ENCODE measurements around the gene ATP2A2. TPM values are rescaled to one million over a fixed set of nuclear protein-coding genes. Genes with fewer than 3 reads are reported as not detected.

The ATP2A2 gene
- total and polyA plus RNA-seq, 2 of the 4 experiments (the other 2 are of a cell fraction): 166 to 225 TPM

DNA sequence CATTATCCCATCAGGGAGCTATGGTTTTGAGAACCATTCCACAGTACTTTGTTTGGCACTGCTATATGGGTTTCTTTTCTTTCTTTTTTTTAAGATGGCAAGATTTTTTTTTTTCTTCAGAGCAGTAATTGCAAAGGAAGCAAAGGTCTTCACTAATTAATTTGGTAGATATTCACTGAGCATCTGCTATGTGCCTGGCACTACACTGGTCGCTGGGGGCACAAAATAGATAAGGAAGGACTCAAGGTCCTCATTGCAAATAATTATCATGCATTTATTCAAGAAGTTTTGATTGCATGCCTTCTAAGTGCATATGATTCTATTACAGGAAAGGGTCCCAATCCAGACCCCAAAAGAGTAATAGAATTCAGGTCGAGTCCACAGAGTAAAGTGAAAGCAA, 10.0 kb upstream of the ATP2A2 start:
- no peak for ATAC-seq (ENCODE audit: low read depth)
- Histone ChIP-seq H3K56ac (ENCODE audit: extremely low read depth, insufficient read depth, low read length) (no peak overlapping the region), H2BK120ac (ENCODE audit: low read depth, low read length) (peak overlapping the region; percentile 98; the same call in 1 of the 2 replicates), H3K23ac (ENCODE audit: low read depth, low read length) (peak overlapping the region; percentile 90; the same call in 1 of the 2 replicates), H3K9me1 (ENCODE audit: insufficient read depth, low read length) (peaks cover 29% of the 10 kb centered on the region), H2BK5ac (ENCODE audit: low read depth, low read length, poor library complexity, severe bottlenecking) (peak overlapping the region; percentile 83), H4K8ac (ENCODE audit: low read depth in 2 of 2, low read length in 2 of 2) (peak overlapping the region in 1 of 2 experiments; percentile 90; a peak in 3 of 4 replicates), H3K9ac (ENCODE audit: low read depth, low read length) (0 out of 2 replicates have a peak overlapping the region, but pooled peaks have one; percentile 5), H2AK9ac (replicated peaks; ENCODE audit: low read depth, low read length, poor library complexity) (no peak overlapping the region), H4K20me1 (ENCODE audit: insufficient read depth, low read length) (no peaks in the 10 kb centered on the region; the same call in 1 of the 2 replicates), H4K5ac (ENCODE audit: low read depth, low read length) (no peak overlapping the region; the same call in 1 of the 2 replicates), H3K79me1 (ENCODE audit: low read depth in 1 of 2, low read length in 2 of 2) (peaks cover 0 to 29% of the 10 kb centered on the region in 2 experiments; a peak in 2 of 4 replicates), H3K4me1 (ENCODE audit: control insufficient read depth, insufficient read depth, low read length) (peaks cover 39% of the 10 kb centered on the region), H3K14ac (replicated peaks; ENCODE audit: low read depth, low read length) (peak overlapping the region; percentile 82; the same call in 1 of the 2 replicates), H2BK20ac (ENCODE audit: low read depth, low read length) (peak overlapping the region; percentile 98; the same call in 1 of the 2 replicates), H3K36me3 (ENCODE audit: control insufficient read depth, insufficient read depth, low read length) (no peaks in the 10 kb centered on the region), H3K4me3 (ENCODE audit: insufficient read depth, low read depth, low read length) (no peak overlapping the region), H3K27me3 (ENCODE audit: control insufficient read depth, insufficient read depth, low read length) (no peaks in the 10 kb centered on the region), H3K4me2 (ENCODE audit: low read depth, low read length) (peak overlapping the region; percentile 24; the same call in 1 of the 2 replicates), H2AFZ (replicated peaks; ENCODE audit: low read length, poor library complexity) (no peak overlapping the region), H3K9me3 (ENCODE audit: control insufficient read depth, insufficient read depth, low read length) (no peaks in the 10 kb centered on the region), H4K91ac (ENCODE audit: insufficient read depth, low read depth, low read length) (no peak overlapping the region; the same call in 1 of the 2 replicates), H3K27ac (ENCODE audit: insufficient read depth, low read length) (no peak overlapping the region), H3K4ac (ENCODE audit: low read depth, low read length) (peak overlapping the region; percentile 97; the same call in 1 of the 2 replicates), H3K18ac (ENCODE audit: low read depth, low read length) (peak overlapping the region; percentile 68), H2AK5ac (ENCODE audit: low read depth, low read length) (no peak overlapping the region), H2BK15ac (ENCODE audit: low read depth, low read length) (no peak overlapping the region; the same call in 1 of the 3 replicates)
- no peak for DNase-seq
- ChIA-PET POLR2A (ENCODE audit: unreplicated experiment) (no interaction called here), CTCF (interaction anchor here (0.7 to 0.9 kb wide), 2 partner anchors 15 to 526 kb away, joined by 3 to 8 read pairs; no protein-coding TSS in a partner anchor)
- BruUV-seq (replicated peaks): no TSS peak
- TF ChIP-seq, protein P1, sequence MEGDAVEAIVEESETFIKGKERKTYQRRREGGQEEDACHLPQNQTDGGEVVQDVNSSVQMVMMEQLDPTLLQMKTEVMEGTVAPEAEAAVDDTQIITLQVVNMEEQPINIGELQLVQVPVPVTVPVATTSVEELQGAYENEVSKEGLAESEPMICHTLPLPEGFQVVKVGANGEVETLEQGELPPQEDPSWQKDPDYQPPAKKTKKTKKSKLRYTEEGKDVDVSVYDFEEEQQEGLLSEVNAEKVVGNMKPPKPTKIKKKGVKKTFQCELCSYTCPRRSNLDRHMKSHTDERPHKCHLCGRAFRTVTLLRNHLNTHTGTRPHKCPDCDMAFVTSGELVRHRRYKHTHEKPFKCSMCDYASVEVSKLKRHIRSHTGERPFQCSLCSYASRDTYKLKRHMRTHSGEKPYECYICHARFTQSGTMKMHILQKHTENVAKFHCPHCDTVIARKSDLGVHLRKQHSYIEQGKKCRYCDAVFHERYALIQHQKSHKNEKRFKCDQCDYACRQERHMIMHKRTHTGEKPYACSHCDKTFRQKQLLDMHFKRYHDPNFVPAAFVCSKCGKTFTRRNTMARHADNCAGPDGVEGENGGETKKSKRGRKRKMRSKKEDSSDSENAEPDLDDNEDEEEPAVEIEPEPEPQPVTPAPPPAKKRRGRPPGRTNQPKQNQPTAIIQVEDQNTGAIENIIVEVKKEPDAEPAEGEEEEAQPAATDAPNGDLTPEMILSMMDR (conservative IDR thresholded peaks at IDR 0.05; ENCODE audit: low read depth, low read length): no peak
- TF ChIP-seq MAFK (IDR thresholded peaks at IDR 0.05; ENCODE audit: low read depth, low read length) (no peak), POLR2A (IDR thresholded peaks at IDR 0.05; ENCODE audit: low read depth, low read length) (no peak), FOS (IDR thresholded peaks at IDR 0.05; ENCODE audit: low read depth, low read length) (no peak), SMC3 (IDR thresholded peaks at IDR 0.05; ENCODE audit: low read depth, low read length) (no peak), BHLHE40 (IDR thresholded peaks at IDR 0.05; ENCODE audit: low read depth, low read length) (no peak), MXI1 (IDR thresholded peaks at IDR 0.05; ENCODE audit: borderline replicate concordance, low read depth, low read length) (no peak), CEBPB (IDR thresholded peaks at IDR 0.05; ENCODE audit: low read depth, low read length) (no peak), RCOR1 (IDR thresholded peaks at IDR 0.05; ENCODE audit: insufficient replicate concordance, low read length) (no peak), NFE2L2 (IDR thresholded peaks at IDR 0.05; ENCODE audit: low read depth, low read length) (no peak), RAD21 (IDR thresholded peaks at IDR 0.05; ENCODE audit: low read length) (no peak), RFX5 (IDR thresholded peaks at IDR 0.05; ENCODE audit: low read depth, low read length) (no peak)
- TF ChIP-seq, protein P2, sequence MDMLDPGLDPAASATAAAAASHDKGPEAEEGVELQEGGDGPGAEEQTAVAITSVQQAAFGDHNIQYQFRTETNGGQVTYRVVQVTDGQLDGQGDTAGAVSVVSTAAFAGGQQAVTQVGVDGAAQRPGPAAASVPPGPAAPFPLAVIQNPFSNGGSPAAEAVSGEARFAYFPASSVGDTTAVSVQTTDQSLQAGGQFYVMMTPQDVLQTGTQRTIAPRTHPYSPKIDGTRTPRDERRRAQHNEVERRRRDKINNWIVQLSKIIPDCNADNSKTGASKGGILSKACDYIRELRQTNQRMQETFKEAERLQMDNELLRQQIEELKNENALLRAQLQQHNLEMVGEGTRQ (IDR thresholded peaks at IDR 0.05; ENCODE audit: low read depth, low read length): no peak
- TF ChIP-seq, protein P3, sequence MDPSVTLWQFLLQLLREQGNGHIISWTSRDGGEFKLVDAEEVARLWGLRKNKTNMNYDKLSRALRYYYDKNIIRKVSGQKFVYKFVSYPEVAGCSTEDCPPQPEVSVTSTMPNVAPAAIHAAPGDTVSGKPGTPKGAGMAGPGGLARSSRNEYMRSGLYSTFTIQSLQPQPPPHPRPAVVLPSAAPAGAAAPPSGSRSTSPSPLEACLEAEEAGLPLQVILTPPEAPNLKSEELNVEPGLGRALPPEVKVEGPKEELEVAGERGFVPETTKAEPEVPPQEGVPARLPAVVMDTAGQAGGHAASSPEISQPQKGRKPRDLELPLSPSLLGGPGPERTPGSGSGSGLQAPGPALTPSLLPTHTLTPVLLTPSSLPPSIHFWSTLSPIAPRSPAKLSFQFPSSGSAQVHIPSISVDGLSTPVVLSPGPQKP (IDR thresholded peaks at IDR 0.05; ENCODE audit: borderline replicate concordance, low read depth, low read length): no peak
- WGBS, 2 experiments (ENCODE audit: extremely low coverage in 2 of 2, insufficient read length in 1 of 2): no CpG with 5 or more reads among the region's 2 CpGs
- intact Hi-C loops (cut with micrococcal nuclease) (no loop called here), dilution Hi-C loops (cut with HindIII; ENCODE audit: low sequenced_read_pairs, unreplicated experiment) (no loop called here), in situ Hi-C loops (cut with MboI; ENCODE audit: low sequenced_read_pairs) (no loop called here)
